Measurements from ENCODE around the gene CEBPE. TPM values are rescaled to one million over a fixed set of nuclear protein-coding genes. Genes with fewer than 3 reads are reported as not detected.

Gene CEBPE
- total and polyA plus RNA-seq, 7 donors = 0.03 to 0.22 (median 0.18) TPM; not detected in 3

DNA sequence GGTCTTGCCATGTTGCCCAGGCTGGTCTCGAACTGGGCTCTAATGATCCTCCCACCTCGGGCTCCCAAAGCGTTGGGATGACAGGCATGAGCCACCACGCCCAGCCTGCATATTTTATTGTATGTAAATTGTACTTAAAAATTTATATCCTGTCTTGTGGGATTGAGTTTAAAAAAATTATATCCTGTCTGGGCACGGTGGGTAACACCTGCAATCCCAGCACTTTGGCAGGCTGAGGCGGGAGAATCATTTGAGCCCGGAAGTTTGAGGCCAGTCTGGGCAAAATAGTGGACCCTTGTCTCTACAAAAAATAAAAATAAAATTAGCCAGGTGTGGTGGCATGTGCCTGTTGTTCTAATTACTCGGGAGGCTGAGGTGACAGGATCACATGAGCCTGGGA lies 13.9 kb upstream of the CEBPE start:
- TF ChIP-seq, protein P1, sequence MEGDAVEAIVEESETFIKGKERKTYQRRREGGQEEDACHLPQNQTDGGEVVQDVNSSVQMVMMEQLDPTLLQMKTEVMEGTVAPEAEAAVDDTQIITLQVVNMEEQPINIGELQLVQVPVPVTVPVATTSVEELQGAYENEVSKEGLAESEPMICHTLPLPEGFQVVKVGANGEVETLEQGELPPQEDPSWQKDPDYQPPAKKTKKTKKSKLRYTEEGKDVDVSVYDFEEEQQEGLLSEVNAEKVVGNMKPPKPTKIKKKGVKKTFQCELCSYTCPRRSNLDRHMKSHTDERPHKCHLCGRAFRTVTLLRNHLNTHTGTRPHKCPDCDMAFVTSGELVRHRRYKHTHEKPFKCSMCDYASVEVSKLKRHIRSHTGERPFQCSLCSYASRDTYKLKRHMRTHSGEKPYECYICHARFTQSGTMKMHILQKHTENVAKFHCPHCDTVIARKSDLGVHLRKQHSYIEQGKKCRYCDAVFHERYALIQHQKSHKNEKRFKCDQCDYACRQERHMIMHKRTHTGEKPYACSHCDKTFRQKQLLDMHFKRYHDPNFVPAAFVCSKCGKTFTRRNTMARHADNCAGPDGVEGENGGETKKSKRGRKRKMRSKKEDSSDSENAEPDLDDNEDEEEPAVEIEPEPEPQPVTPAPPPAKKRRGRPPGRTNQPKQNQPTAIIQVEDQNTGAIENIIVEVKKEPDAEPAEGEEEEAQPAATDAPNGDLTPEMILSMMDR (IDR thresholded peaks at IDR 0.05) = no peak
- intact Hi-C loops (cut with DNase I) = no loop called here
- no peaks in the 10 kb centered on the region for H3K27me3 ChIP-seq (ENCODE audit: insufficient read depth in 3 of 3, low read length in 2 of 3)
- no peak overlapping the region for H3K4me3 ChIP-seq
- H3K9me3 ChIP-seq = no peaks in the 10 kb centered on the region
- DNase-seq (no peak), ATAC-seq (no peak)
- WGBS, 3 donors = 74 to 80% (median 75%) methylated on average over 8 of the region's 8 CpGs
- no peak overlapping the region for H3K27ac ChIP-seq
- H3K36me3 ChIP-seq (ENCODE audit: insufficient read depth in 1 of 2, low read depth in 1 of 2) = peaks cover 0 to 86% of the 10 kb centered on the region in 2 donors
- peaks cover 12% of the 10 kb centered on the region for H3K4me1 ChIP-seq

DNA sequence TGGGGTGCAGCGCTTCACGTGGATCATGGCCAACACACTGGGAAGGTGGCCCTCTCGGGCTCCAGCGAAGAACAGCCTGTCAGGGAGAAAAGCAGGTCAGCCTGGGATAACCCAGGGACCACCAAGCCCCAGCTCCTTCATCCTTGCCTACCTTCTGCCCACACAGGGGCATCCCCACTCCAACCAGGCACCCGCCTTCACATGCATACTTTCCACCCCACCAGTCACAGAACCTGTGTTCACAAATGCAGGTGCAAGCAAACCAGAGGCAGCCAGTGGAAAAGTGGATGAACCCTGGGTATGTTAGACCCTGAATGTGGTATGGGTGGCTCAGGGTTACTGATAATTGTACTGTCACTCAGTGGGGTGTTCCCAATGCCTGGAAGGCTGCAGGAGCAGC lies 12.4 kb upstream of the CEBPE start:
- no peaks in the 10 kb centered on the region for H3K27me3 ChIP-seq (ENCODE audit: insufficient read depth in 3 of 3, low read length in 2 of 3)
- WGBS, 3 donors = 74 to 80% (median 79%) methylated on average over 5 of the region's 5 CpGs
- TF ChIP-seq, protein P1 (IDR thresholded peaks at IDR 0.05) = no peak
- H3K9me3 ChIP-seq = no peaks in the 10 kb centered on the region
- H3K4me1 ChIP-seq = peaks cover 17% of the 10 kb centered on the region
- DNase-seq (no peak), ATAC-seq (no peak)
- H3K4me3 ChIP-seq = no peak overlapping the region
- no peak overlapping the region for H3K27ac ChIP-seq
- H3K36me3 ChIP-seq (ENCODE audit: insufficient read depth in 1 of 2, low read depth in 1 of 2) = peaks cover 0 to 86% of the 10 kb centered on the region in 2 donors
- intact Hi-C loops (cut with DNase I) = no loop called here

DNA sequence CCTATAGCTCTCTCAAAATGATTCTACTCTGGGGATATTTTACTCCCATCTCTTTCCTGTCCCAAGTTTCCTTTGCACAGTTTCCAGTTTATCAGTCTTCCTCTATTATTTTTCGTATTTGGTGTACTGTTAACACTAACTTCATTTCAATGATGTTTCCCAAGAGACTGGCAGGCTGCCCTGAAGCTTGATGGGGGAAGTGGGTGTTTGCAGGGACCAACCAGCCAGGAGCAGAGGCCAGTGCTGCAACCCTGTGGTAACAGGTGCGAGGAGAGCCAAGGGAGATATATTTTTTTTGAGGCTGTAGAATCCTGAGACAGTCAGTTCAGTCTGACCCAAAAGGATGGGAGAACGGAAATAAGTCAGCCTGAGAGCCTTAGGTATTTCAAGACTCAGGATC lies 11.8 kb upstream of the CEBPE start:
- intact Hi-C loops (cut with DNase I) = no loop called here
- TF ChIP-seq, protein P1 (IDR thresholded peaks at IDR 0.05) = no peak

DNA sequence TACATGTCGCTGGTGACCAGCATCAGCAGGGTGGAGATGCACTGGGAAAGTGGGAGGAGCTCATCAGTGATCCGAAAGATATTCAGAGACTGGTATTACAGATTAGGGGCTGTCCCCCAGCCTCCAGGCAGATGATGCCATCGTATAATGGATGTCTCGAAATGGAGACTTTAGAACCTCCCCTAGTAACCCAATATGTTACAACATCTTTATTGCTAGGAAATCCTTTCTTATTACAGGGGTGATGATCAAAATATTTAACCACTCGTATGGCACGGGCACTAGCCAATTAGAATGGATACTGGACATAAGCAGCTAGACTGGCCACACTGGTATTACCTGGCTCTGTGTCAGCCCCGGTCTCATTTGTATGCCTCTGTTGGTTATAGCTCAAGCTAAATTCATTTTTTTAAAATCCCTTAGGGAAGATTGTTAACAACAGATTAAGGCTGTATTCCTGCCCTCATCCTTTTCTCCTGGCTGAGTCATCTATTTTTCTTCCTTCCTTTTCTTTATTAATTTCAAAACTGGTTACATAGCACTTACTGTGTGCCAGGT lies 10.8 kb upstream of the CEBPE start:
- Histone ChIP-seq H3K4me3 (no peak overlapping the region), H3K9me3 (no peaks in the 10 kb centered on the region), H3K27ac (no peak overlapping the region), H3K4me1 (peaks cover 31% of the 10 kb centered on the region), H3K36me3 (ENCODE audit: insufficient read depth in 1 of 2, low read depth in 1 of 2) (peaks cover 0 to 72% of the 10 kb centered on the region in 2 donors), H3K27me3 (ENCODE audit: insufficient read depth in 3 of 3, low read length in 2 of 3) (no peaks in the 10 kb centered on the region)
- ATAC-seq (no peak), DNase-seq (no peak)
- 85 to 89% (median 86%) methylated on average over 7 of the region's 7 CpGs for WGBS, 3 donors
- TF ChIP-seq, protein P1 (IDR thresholded peaks at IDR 0.05) = no peak
- intact Hi-C loops (cut with DNase I) = loop anchor here in 1 of 2 donors (10.0 kb wide), 1 partner anchor 165 kb away; no protein-coding TSS in a partner anchor

More for the DNA sequence above, 11.8 kb upstream of the CEBPE start:
- Histone ChIP-seq H3K9me3 (no peaks in the 10 kb centered on the region), H3K27me3 (ENCODE audit: insufficient read depth in 3 of 3, low read length in 2 of 3) (no peaks in the 10 kb centered on the region), H3K27ac (peak overlapping the region; percentile 13), H3K36me3 (ENCODE audit: insufficient read depth in 1 of 2, low read depth in 1 of 2) (peaks cover 0 to 81% of the 10 kb centered on the region in 2 donors), H3K4me3 (no peak overlapping the region), H3K4me1 (peaks cover 23% of the 10 kb centered on the region)
- peak in 1 of 4 donors; percentile 43 for ATAC-seq
- 44 to 68% (median 51%) methylated on average over 3 of the region's 3 CpGs for WGBS, 3 donors
- DNase-seq = no peak

Data from psoas muscle (tissue), 8 donors.